Vagina (tissue), 2 donors: ENCODE measurements around the gene SMPDL3B. TPM values are rescaled to one million over a fixed set of nuclear protein-coding genes. Genes with fewer than 3 reads are reported as not detected.
"Not testable (repeated sequence)": the region's sequence is repeated elsewhere in the genome, so short reads cannot be mapped to it uniquely, and the experiment has no call there.

ENCODE experiments used
- DNase-seq, 2 donors: peaks; one replicate each; pipeline ENCODE4 v3.0.0-alpha.2; 2017; ENCODE audit errors: extremely low spot score in 2 of 2
- H3K27ac ChIP-seq: fragments of 200-600 bp; sonication (generic); one replicate; pipeline ENCODE4 v1.5.1; 2019
- H3K27me3 ChIP-seq: fragments of 200-600 bp; sonication (generic); one replicate; pipeline ENCODE4 v1.5.1; 2019
- H3K36me3 ChIP-seq, 2 donors: fragments of 200-600 bp; sonication (generic); one replicate each; pipeline ENCODE4 v1.5.1; 2017 to 2019
- H3K4me1 ChIP-seq: fragments of 200-600 bp; sonication (generic); one replicate; pipeline ENCODE4 v1.5.1; 2019
- H3K4me3 ChIP-seq, 2 donors: fragments of 200-600 bp; sonication (generic); 1 replicate in 1 of 2; 2 replicates in 1 of 2; pipeline ENCODE4 v1.5.1; 2016 to 2019
- H3K9me3 ChIP-seq: fragments of 200-600 bp; sonication (generic); one replicate; pipeline ENCODE4 v1.5.1; 2019
- CTCF ChIP-seq, 3 experiments: fragments of 450-650 bp in 2 of 3; fragments of 200-600 bp in 1 of 3; sonication (generic) in 1 of 3; IDR thresholded peaks; one replicate each; pipeline ENCODE4 v1.5.1; 2017 to 2019; ENCODE audit warnings: antibody characterized with exemption in 3 of 3, mild to moderate bottlenecking in 2 of 3, moderate library complexity in 2 of 3
- POLR2A ChIP-seq, 2 donors: fragments of 450-650 bp; IDR thresholded peaks; one replicate each; pipeline ENCODE4 v1.6.1; 2017; ENCODE audit warnings: antibody characterized with exemption in 2 of 2, mild to moderate bottlenecking in 2 of 2, moderate library complexity in 2 of 2
- POLR2AphosphoS5 ChIP-seq, 2 donors: sonication (generic); formaldehyde crosslinking; IDR thresholded peaks; one replicate each; pipeline ENCODE4 v1.9.0; 2017; ENCODE audit warnings: antibody characterized with exemption in 2 of 2, mild to moderate bottlenecking in 2 of 2, low read depth in 1 of 2; ENCODE audit not compliant: insufficient read depth in 1 of 2
- intact Hi-C: fragments of 100-400 bp; cut with DNase I; formaldehyde crosslinking; loops from one replicate; pipeline ENCODE4 v1.15.1; 2023
- total RNA-seq: library from RNA; depleted of rRNA; stranded (reverse); fragments of >200 nt; gene quantifications from one replicate; pipeline ENCODE4 v1.2.3, GENCODE V29; 2016

The SMPDL3B gene
- total RNA-seq, 1 donor from 2014 or later, result 2.0 TPM

- Histone ChIP-seq H3K27me3 (no peaks in the 10 kb centered on the region), H3K4me3 (no peak overlapping the region), H3K4me1 (no peaks in the 10 kb centered on the region), H3K36me3 (peaks cover 0 to 68% of the 10 kb centered on the region in 2 donors), H3K27ac (no peak overlapping the region), H3K9me3 (no peaks in the 10 kb centered on the region)
- intact Hi-C loops, result no loop called here
- TF ChIP-seq CTCF (IDR thresholded peaks at IDR 0.05) (no peak), POLR2AphosphoS5 (IDR thresholded peaks at IDR 0.05; ENCODE audit: insufficient read depth in 1 of 2, low read depth in 1 of 2) (no peak)
- DNase-seq, result no peak
Measured at GRCh38 chr1:27994060-27994459, 59.3 kb downstream of the SMPDL3B start.

GRCh38 chr1:27994526-27994925 is 59.7 kb downstream of the SMPDL3B start:
- peaks cover 0 to 68% of the 10 kb centered on the region in 2 donors for H3K36me3 ChIP-seq
- H3K9me3 ChIP-seq, H3K4me3 ChIP-seq, H3K27ac ChIP-seq, intact Hi-C loops, H3K27me3 ChIP-seq, DNase-seq, H3K4me1 ChIP-seq: not testable (repeated sequence)

DNA sequence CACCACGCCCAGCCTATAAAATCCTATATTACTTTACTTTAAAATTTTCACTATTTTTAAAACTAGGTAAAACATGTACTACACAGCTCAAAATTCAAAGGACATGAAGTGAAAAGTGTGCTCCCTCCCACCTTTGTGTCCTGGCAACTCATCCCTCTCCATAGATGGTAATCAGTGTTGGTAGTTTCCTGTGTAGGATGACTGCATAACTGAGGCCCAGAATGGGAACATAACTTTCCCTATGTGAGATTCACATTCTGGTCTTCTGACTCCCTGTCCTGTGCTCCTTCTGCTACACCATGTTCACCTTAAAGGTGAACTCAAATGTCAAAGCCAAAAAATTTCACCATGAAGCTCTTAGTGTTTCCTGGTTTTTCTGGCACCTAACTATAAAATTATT is 64.3 kb downstream of the SMPDL3B start:
- Histone ChIP-seq H3K4me1 (no peaks in the 10 kb centered on the region), H3K36me3 (peaks cover 0 to 67% of the 10 kb centered on the region in 2 donors), H3K4me3 (no peak overlapping the region), H3K9me3 (no peaks in the 10 kb centered on the region), H3K27ac (no peak overlapping the region), H3K27me3 (no peaks in the 10 kb centered on the region)
- TF ChIP-seq CTCF (IDR thresholded peaks at IDR 0.05) (no peak), POLR2AphosphoS5 (IDR thresholded peaks at IDR 0.05; ENCODE audit: insufficient read depth in 1 of 2, low read depth in 1 of 2) (no peak), POLR2A (IDR thresholded peaks at IDR 0.05) (no peak)
- no peak for DNase-seq
- intact Hi-C loops, result no loop called here

GRCh38 chr1:28002600-28002999 is 67.8 kb downstream of the SMPDL3B start:
- intact Hi-C loops, result no loop called here
- TF ChIP-seq POLR2AphosphoS5 (IDR thresholded peaks at IDR 0.05; ENCODE audit: insufficient read depth in 1 of 2, low read depth in 1 of 2) (no peak), CTCF (IDR thresholded peaks at IDR 0.05) (no peak), POLR2A (IDR thresholded peaks at IDR 0.05) (no peak)
- no peaks in the 10 kb centered on the region for H3K9me3 ChIP-seq
- H3K36me3 ChIP-seq, result peaks cover 0 to 52% of the 10 kb centered on the region in 2 donors
- no peak for DNase-seq
- H3K4me1 ChIP-seq, result no peaks in the 10 kb centered on the region
- no peaks in the 10 kb centered on the region for H3K27me3 ChIP-seq
- H3K4me3 ChIP-seq, result no peak overlapping the region
- no peak overlapping the region for H3K27ac ChIP-seq

- H3K27ac ChIP-seq, H3K9me3 ChIP-seq, DNase-seq, intact Hi-C loops, H3K4me1 ChIP-seq, H3K4me3 ChIP-seq, H3K27me3 ChIP-seq: not testable (repeated sequence)
- H3K36me3 ChIP-seq, result peaks cover 0 to 47% of the 10 kb centered on the region in 2 donors
Measured at GRCh38 chr1:28003117-28003516, 68.3 kb downstream of the SMPDL3B start.

Other genes with a start within 250 kb of the SMPDL3B start
- 16.7 TPM for gene FAM76A, start 209.0 kb upstream of the SMPDL3B start, total RNA-seq
- gene STX12, start 161.8 kb upstream of the SMPDL3B start, total RNA-seq, result 34.6 TPM
- 33.4 TPM for gene PPP1R8, start 104.2 kb upstream of the SMPDL3B start, total RNA-seq
- 21.9 TPM for gene THEMIS2, start 62.5 kb upstream of the SMPDL3B start, total RNA-seq
- 10.8 TPM for gene RPA2, start 20.4 kb upstream of the SMPDL3B start, total RNA-seq
- 7.4 TPM for gene XKR8, start 25.0 kb downstream of the SMPDL3B start, total RNA-seq
- 16.0 TPM for gene EYA3, start 153.6 kb downstream of the SMPDL3B start, total RNA-seq
- gene PTAFR, start 241.7 kb downstream of the SMPDL3B start, total RNA-seq, result 1.2 TPM